Left lung (tissue), 10 donors: Measurements from ENCODE around the gene TRIM32. TPM values are rescaled to one million over a fixed set of nuclear protein-coding genes. Genes with fewer than 3 reads are reported as not detected.

Experiments used
- ATAC-seq: fragments of 200-7000 bp; cut with Tn5 transposase; one replicate; pipeline ENCODE4 v1.9.1; 2020; ENCODE audit warnings: moderate library complexity
- DNase-seq, 4 donors: peaks; one replicate each; pipeline ENCODE4 v3.0.0-alpha.2; 2013 to 2020
- H3K27ac ChIP-seq, 2 donors: fragments of 200-600 bp; sonication (generic) in 1 of 2; one replicate each; pipeline versions ENCODE4 v1.5.0 to v1.8.0; 2020 to 2021
- H3K27me3 ChIP-seq, 2 donors: fragments of 200-600 bp; sonication (generic) in 1 of 2; one replicate each; pipeline versions ENCODE4 v1.5.0 to v1.8.0; 2020 to 2021
- H3K36me3 ChIP-seq, 2 donors: fragments of 200-600 bp; sonication (generic) in 1 of 2; one replicate each; pipeline versions ENCODE4 v1.5.0 to v1.8.0; 2020 to 2021
- H3K4me1 ChIP-seq, 2 donors: fragments of 200-600 bp; one replicate each; pipeline ENCODE4 v1.8.0; 2021
- H3K4me3 ChIP-seq, 2 donors: fragments of 200-600 bp; sonication (generic) in 1 of 2; one replicate each; pipeline versions ENCODE4 v1.5.0 to v1.8.0; 2020 to 2021; ENCODE audit warnings: mild to moderate bottlenecking in 1 of 2
- H3K9me3 ChIP-seq, 2 donors: fragments of 200-600 bp; sonication (generic) in 1 of 2; one replicate each; pipeline versions ENCODE4 v1.5.0 to v1.8.0; 2020 to 2021
- CTCF ChIP-seq, 2 donors: fragments of 200-600 bp; sonication (generic) in 1 of 2; IDR thresholded peaks; one replicate each; pipeline versions ENCODE4 v1.5.0 to v1.8.0; 2021; ENCODE audit warnings: antibody characterized with exemption in 2 of 2
- intact Hi-C, 2 donors: fragments of 100-400 bp; cut with DNase I; formaldehyde crosslinking; loops; one replicate each; pipeline versions ENCODE4 v1.11.2 to v1.14.2; 2022
- polyA plus RNA-seq, 6 donors: library from polyadenylated mRNA; unstranded; fragments of 120-200 nt; gene quantifications; one replicate each; pipeline ENCODE4 v1.2.1, GENCODE V29; 2013; ENCODE audit not compliant: insufficient read length in 6 of 6
- total RNA-seq, 2 donors: library from RNA; stranded (reverse); fragmentation: NEBNext Ultra II Directional; extraction: Animal tissue kit (Norgen Biotek cat#: 25700); gene quantifications; one replicate each; pipeline ENCODE4 v1.2.1, GENCODE V29; 2021
- donor health status: DM: no; HTN: yes; CAD: no.
- donor health status: DM: no; HTN: no; CAD: no.

TRIM32 gene
- total and polyA plus RNA-seq, 8 donors = 17.3 to 24.8 (median 22.8) TPM

GRCh38 chr9:116654059-116654355 is 33.1 kb upstream of the TRIM32 start:
- Histone ChIP-seq H3K27me3 (no peaks in the 10 kb centered on the region), H3K36me3 (no peaks in the 10 kb centered on the region), H3K4me1 (peaks cover 0 to 5% of the 10 kb centered on the region in 2 donors), H3K9me3 (no peaks in the 10 kb centered on the region), H3K27ac (no peak overlapping the region), H3K4me3 (no peak overlapping the region)
- intact Hi-C loops = loop anchor here in 1 of 2 donors (10.0 kb wide), 1 partner anchor 1059 kb away; no protein-coding TSS in a partner anchor
- TF ChIP-seq CTCF (IDR thresholded peaks at IDR 0.05) = no peak
- ATAC-seq (no peak), DNase-seq (no peak)

GRCh38 chr9:116656501-116656971 is 30.6 kb upstream of the TRIM32 start:
- intact Hi-C loops = loop anchor here in 1 of 2 donors (10.0 kb wide), 1 partner anchor 1062 kb away; no protein-coding TSS in a partner anchor
- Histone ChIP-seq H3K27me3 (no peaks in the 10 kb centered on the region), H3K27ac (no peak overlapping the region), H3K9me3 (no peaks in the 10 kb centered on the region), H3K36me3 (no peaks in the 10 kb centered on the region), H3K4me3 (no peak overlapping the region), H3K4me1 (peaks cover 0 to 5% of the 10 kb centered on the region in 2 donors)
- no peak for DNase-seq
- TF ChIP-seq CTCF (IDR thresholded peaks at IDR 0.05) = no peak
- no peak for ATAC-seq

GRCh38 chr9:116656977-116657376 is 30.1 kb upstream of the TRIM32 start:
- no peak for DNase-seq
- H3K27ac ChIP-seq = no peak overlapping the region
- peak; percentile 47 for ATAC-seq
- no peaks in the 10 kb centered on the region for H3K36me3 ChIP-seq
- no peak for TF ChIP-seq CTCF (IDR thresholded peaks at IDR 0.05)
- H3K4me3 ChIP-seq = no peak overlapping the region
- no peaks in the 10 kb centered on the region for H3K9me3 ChIP-seq
- H3K4me1 ChIP-seq = peaks cover 0 to 5% of the 10 kb centered on the region in 2 donors
- intact Hi-C loops = loop anchor here in 1 of 2 donors (10.0 kb wide), 1 partner anchor 1062 kb away; no protein-coding TSS in a partner anchor
- no peaks in the 10 kb centered on the region for H3K27me3 ChIP-seq

- intact Hi-C loops = loop anchor here in 1 of 2 donors (10.0 kb wide), 1 partner anchor 1063 kb away; no protein-coding TSS in a partner anchor
These were observed 28.8 kb upstream of the TRIM32 start for GRCh38 chr9:116658265-116658664.

More at GRCh38 chr9:116658265-116658664, 28.8 kb upstream of the TRIM32 start:
- H3K27me3 ChIP-seq = no peaks in the 10 kb centered on the region
- no peaks in the 10 kb centered on the region for H3K36me3 ChIP-seq
- no peak for TF ChIP-seq CTCF (IDR thresholded peaks at IDR 0.05)
- no peak overlapping the region for H3K4me3 ChIP-seq
- no peaks in the 10 kb centered on the region for H3K9me3 ChIP-seq
- no peak overlapping the region for H3K27ac ChIP-seq
- H3K4me1 ChIP-seq = peaks cover 0 to 6% of the 10 kb centered on the region in 2 donors
- ATAC-seq (no peak), DNase-seq (no peak)
